ENCODE measurements around the gene SEC14L2. TPM values are rescaled to one million over a fixed set of nuclear protein-coding genes. Genes with fewer than 3 reads are reported as not detected.

The SEC14L2 gene
- polyA plus RNA-seq, 4 donors = 19.7 to 57.0 (median 36.8) TPM

- Histone ChIP-seq H3K9me3 (ENCODE audit: control insufficient read depth in 2 of 2, insufficient read depth in 1 of 2, low read depth in 1 of 2, low read length in 1 of 2) (peaks cover 0 to 3% of the 10 kb centered on the region in 2 donors), H3K36me3 (ENCODE audit: control insufficient read depth in 3 of 3, insufficient read depth in 2 of 3, low read depth in 1 of 3, low read length in 3 of 3) (peaks cover 0 to 22% (median 2%) of the 10 kb centered on the region in 3 donors), H3K27me3 (ENCODE audit: control insufficient read depth in 3 of 3, insufficient read depth in 3 of 3, low read length in 3 of 3) (no peaks in the 10 kb centered on the region), H3K4me1 (ENCODE audit: control insufficient read depth in 3 of 3, insufficient read depth in 2 of 3, low read depth in 1 of 3, low read length in 2 of 3) (peaks cover 0 to 15% (median 0%) of the 10 kb centered on the region in 3 donors), H3K27ac (ENCODE audit: low read depth in 1 of 3, low read length in 2 of 3) (no peak overlapping the region), H3K4me3 (ENCODE audit: low read depth in 1 of 3, low read length in 3 of 3) (no peak overlapping the region)
- DNase-seq (no peak), FAIRE-seq (no peak)
- 86 to 100% (median 94%) methylated on average over 4 of the region's 4 CpGs for WGBS, 3 donors
These were observed 35.3 kb downstream of the SEC14L2 start for GRCh38 chr22:30432096-30432495.

DNA sequence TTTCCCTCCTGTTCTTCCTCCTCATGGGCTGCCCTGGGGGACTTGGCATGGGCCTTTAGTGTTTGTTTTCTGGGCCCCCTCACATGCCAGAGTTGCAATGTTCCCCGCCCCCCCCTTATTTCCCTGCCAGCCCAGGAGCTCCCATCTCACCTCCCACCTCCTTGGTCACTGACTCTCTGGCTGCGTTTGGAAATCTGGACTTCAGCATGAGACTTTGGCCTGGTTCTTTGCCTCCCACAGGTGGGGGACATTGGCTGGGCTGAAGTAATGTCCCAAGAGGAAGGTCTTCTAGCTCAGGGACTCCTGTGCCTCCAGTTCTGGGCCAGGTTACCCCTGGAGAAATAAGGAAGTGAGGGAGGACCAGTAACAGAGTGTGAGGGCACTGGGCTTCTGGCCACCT lies 35.7 kb downstream of the SEC14L2 start:
- WGBS, 3 donors = 25 to 62% (median 40%) methylated on average over 1 to 2 of the region's 2 CpGs
- Histone ChIP-seq H3K4me1 (ENCODE audit: control insufficient read depth in 3 of 3, insufficient read depth in 2 of 3, low read depth in 1 of 3, low read length in 2 of 3) (peaks cover 0 to 15% (median 0%) of the 10 kb centered on the region in 3 donors), H3K36me3 (ENCODE audit: control insufficient read depth in 3 of 3, insufficient read depth in 2 of 3, low read depth in 1 of 3, low read length in 3 of 3) (peaks cover 0 to 20% (median 2%) of the 10 kb centered on the region in 3 donors), H3K27me3 (ENCODE audit: control insufficient read depth in 3 of 3, insufficient read depth in 3 of 3, low read length in 3 of 3) (no peaks in the 10 kb centered on the region), H3K9me3 (ENCODE audit: control insufficient read depth in 2 of 2, insufficient read depth in 1 of 2, low read depth in 1 of 2, low read length in 1 of 2) (peaks cover 0 to 3% of the 10 kb centered on the region in 2 donors), H3K4me3 (ENCODE audit: low read depth in 1 of 3, low read length in 3 of 3) (no peak overlapping the region), H3K27ac (ENCODE audit: low read depth in 1 of 3, low read length in 2 of 3) (no peak overlapping the region)
- FAIRE-seq (no peak), DNase-seq (peak; percentile 45 to 75)

DNA sequence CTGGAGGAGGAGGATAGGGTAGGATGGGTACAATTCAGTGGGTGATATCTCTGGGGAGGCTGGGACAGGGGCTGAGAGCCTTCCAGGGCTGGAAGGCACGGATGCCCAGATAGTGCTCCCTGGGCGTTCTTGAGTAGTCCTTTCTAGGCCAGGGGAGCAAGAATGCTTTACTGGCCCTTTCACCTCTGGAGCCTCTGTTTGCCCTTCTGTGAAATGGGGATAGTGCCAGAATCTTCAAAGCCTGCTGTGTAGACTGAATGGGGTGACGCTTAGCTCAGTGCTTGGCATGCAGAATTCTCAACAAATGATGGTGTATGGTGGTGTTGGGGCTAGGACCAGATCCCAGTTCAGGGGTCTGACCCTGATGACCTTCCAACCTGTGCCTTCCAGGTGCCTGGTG lies 36.4 kb downstream of the SEC14L2 start:
- Histone ChIP-seq H3K9me3 (ENCODE audit: control insufficient read depth in 2 of 2, insufficient read depth in 1 of 2, low read depth in 1 of 2, low read length in 1 of 2) (peaks cover 0 to 3% of the 10 kb centered on the region in 2 donors), H3K36me3 (ENCODE audit: control insufficient read depth in 3 of 3, insufficient read depth in 2 of 3, low read depth in 1 of 3, low read length in 3 of 3) (peaks cover 0 to 13% (median 2%) of the 10 kb centered on the region in 3 donors), H3K4me3 (ENCODE audit: low read depth in 1 of 3, low read length in 3 of 3) (no peak overlapping the region), H3K27me3 (ENCODE audit: control insufficient read depth in 3 of 3, insufficient read depth in 3 of 3, low read length in 3 of 3) (no peaks in the 10 kb centered on the region), H3K27ac (ENCODE audit: low read depth in 1 of 3, low read length in 2 of 3) (no peak overlapping the region), H3K4me1 (ENCODE audit: control insufficient read depth in 3 of 3, insufficient read depth in 2 of 3, low read depth in 1 of 3, low read length in 2 of 3) (peaks cover 0 to 15% (median 0%) of the 10 kb centered on the region in 3 donors)
- 91 to 97% (median 92%) methylated on average over 3 of the region's 3 CpGs for WGBS, 3 donors
- DNase-seq = no peak
- no peak for FAIRE-seq

DNA sequence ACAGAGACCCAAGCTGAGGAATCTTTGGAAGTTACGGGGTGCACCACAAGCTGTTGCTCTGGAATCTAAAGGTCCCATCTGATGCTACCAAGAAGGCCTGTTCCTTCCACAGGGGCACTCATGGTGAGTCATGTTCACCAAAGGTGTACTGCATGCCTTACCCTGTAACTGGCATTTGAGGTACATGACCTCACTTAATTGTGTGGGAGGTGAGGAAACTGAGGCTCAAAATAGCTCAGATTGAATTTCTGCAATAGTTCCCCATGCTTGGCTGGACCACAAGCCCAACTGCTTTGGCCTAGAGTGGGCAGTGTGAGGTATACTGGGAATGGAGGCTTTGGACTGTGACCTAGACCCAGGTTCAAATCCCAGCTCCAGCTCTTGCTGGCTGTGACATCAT lies 37.0 kb downstream of the SEC14L2 start:
- WGBS, 3 donors = 87 to 100% (median 93%) methylated on average over 1 of the region's 1 CpG
- Histone ChIP-seq H3K36me3 (ENCODE audit: control insufficient read depth in 3 of 3, insufficient read depth in 2 of 3, low read depth in 1 of 3, low read length in 3 of 3) (peaks cover 0 to 9% (median 2%) of the 10 kb centered on the region in 3 donors), H3K27ac (ENCODE audit: low read depth in 1 of 3, low read length in 2 of 3) (no peak overlapping the region), H3K27me3 (ENCODE audit: control insufficient read depth in 3 of 3, insufficient read depth in 3 of 3, low read length in 3 of 3) (peaks cover 0 to 2% (median 0%) of the 10 kb centered on the region in 3 donors), H3K4me3 (ENCODE audit: low read depth in 1 of 3, low read length in 3 of 3) (no peak overlapping the region), H3K4me1 (ENCODE audit: control insufficient read depth in 3 of 3, insufficient read depth in 2 of 3, low read depth in 1 of 3, low read length in 2 of 3) (peaks cover 0 to 15% (median 0%) of the 10 kb centered on the region in 3 donors), H3K9me3 (ENCODE audit: control insufficient read depth in 2 of 2, insufficient read depth in 1 of 2, low read depth in 1 of 2, low read length in 1 of 2) (peaks cover 0 to 3% of the 10 kb centered on the region in 2 donors)
- DNase-seq (no peak), FAIRE-seq (no peak)

DNA sequence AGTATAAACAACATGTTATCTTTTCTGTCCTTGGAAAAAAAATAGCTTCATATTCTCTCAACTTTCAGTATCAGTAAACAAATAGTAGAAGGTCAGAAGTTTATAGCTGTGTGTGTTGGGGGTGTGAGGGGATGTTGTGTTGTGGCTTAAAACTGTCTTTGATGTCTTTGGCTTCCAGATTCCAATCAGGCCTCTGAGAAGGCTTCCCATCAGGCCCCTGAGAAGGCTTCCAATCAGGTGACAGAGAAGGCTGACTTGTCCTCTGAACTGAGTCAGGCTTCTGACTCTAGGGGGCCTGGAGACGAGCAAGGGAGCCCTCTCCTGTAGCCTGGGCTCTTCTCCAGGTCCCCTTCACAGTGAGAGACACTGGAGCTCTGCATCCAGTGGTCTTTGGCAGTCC lies 38.0 kb downstream of the SEC14L2 start:
- WGBS, 3 donors = 70 to 92% (median 83%) methylated on average over 1 of the region's 1 CpG
- Histone ChIP-seq H3K9me3 (ENCODE audit: control insufficient read depth in 2 of 2, insufficient read depth in 1 of 2, low read depth in 1 of 2, low read length in 1 of 2) (peaks cover 0 to 3% of the 10 kb centered on the region in 2 donors), H3K36me3 (ENCODE audit: control insufficient read depth in 3 of 3, insufficient read depth in 2 of 3, low read depth in 1 of 3, low read length in 3 of 3) (peaks cover 0 to under 1% (median 0%) of the 10 kb centered on the region in 3 donors), H3K27ac (ENCODE audit: low read depth in 1 of 3, low read length in 2 of 3) (peak overlapping the region in 1 of 3 donors; percentile 81), H3K4me1 (ENCODE audit: control insufficient read depth in 3 of 3, insufficient read depth in 2 of 3, low read depth in 1 of 3, low read length in 2 of 3) (peaks cover 0 to 15% (median 0%) of the 10 kb centered on the region in 3 donors), H3K27me3 (ENCODE audit: control insufficient read depth in 3 of 3, insufficient read depth in 3 of 3, low read length in 3 of 3) (peaks cover 0 to 4% (median 0%) of the 10 kb centered on the region in 3 donors), H3K4me3 (ENCODE audit: low read depth in 1 of 3, low read length in 3 of 3) (no peak overlapping the region)
- DNase-seq (no peak), FAIRE-seq (no peak)

DNA sequence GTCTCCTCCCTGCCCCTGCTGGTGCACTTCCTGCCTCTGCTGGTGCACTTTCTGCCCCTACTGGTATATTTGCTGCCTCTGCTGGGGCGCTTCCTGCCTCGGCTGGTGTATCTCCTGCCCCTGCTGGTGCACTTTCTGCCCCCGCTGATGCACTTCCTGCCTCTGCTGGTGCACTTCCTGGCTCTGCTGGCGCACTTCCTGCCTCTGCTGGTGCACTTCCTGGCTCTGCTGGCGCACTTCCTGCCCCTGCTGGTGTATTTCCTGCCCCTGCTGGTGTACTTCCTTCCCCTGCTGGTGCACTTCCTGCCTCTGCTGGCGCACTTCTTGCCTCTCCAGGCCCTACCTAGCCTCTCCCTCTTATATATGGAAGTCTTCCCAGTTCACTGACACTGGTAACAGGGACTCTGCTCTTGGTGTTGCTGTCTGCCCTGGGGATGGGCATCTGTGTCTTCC lies 38.9 kb downstream of the SEC14L2 start:
- H3K4me1 ChIP-seq (ENCODE audit: control insufficient read depth in 3 of 3, insufficient read depth in 2 of 3, low read depth in 1 of 3, low read length in 2 of 3) = peaks cover 0 to 15% (median 0%) of the 10 kb centered on the region in 3 donors
- no peaks in the 10 kb centered on the region for H3K36me3 ChIP-seq (ENCODE audit: control insufficient read depth in 3 of 3, insufficient read depth in 2 of 3, low read depth in 1 of 3, low read length in 3 of 3)
- peaks cover 0 to 3% of the 10 kb centered on the region in 2 donors for H3K9me3 ChIP-seq (ENCODE audit: control insufficient read depth in 2 of 2, insufficient read depth in 1 of 2, low read depth in 1 of 2, low read length in 1 of 2)
- no peak overlapping the region for H3K4me3 ChIP-seq (ENCODE audit: low read depth in 1 of 3, low read length in 3 of 3)
- peaks cover 0 to 7% (median 0%) of the 10 kb centered on the region in 3 donors for H3K27me3 ChIP-seq (ENCODE audit: control insufficient read depth in 3 of 3, insufficient read depth in 3 of 3, low read length in 3 of 3)
- no peak for FAIRE-seq
- DNase-seq = peak in 1 of 2 donors; percentile 55
- H3K27ac ChIP-seq (ENCODE audit: low read depth in 1 of 3, low read length in 2 of 3) = peak overlapping the region in 2 of 3 donors; percentile 27 to 81
- WGBS, 3 donors = 68 to 87% (median 74%) methylated on average over 6 of the region's 6 CpGs

DNA sequence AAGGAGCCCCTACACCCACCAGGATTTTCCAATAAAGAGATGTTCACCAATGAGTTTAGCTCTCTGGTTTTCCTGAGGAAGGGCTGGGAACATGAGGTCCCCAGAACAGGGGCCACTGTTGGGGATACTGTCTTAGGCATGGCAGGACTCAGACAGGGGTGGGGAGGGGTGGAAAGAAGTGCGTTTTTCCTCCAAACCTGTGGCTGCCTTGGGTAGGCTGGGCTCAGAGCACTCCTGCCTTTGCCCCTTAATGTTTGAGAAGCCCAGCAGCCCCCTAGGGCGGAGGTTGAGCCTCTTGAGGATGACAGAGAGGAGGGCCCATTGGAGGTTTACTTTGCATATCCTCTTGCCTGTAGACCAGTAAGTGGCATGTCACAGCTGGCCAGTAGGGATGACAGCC lies 39.4 kb downstream of the SEC14L2 start:
- H3K27ac ChIP-seq (ENCODE audit: low read depth in 1 of 3, low read length in 2 of 3) = peak overlapping the region in 2 of 3 donors; percentile 27 to 81
- no peaks in the 10 kb centered on the region for H3K36me3 ChIP-seq (ENCODE audit: control insufficient read depth in 3 of 3, insufficient read depth in 2 of 3, low read depth in 1 of 3, low read length in 3 of 3)
- FAIRE-seq (no peak), DNase-seq (no peak)
- H3K4me1 ChIP-seq (ENCODE audit: control insufficient read depth in 3 of 3, insufficient read depth in 2 of 3, low read depth in 1 of 3, low read length in 2 of 3) = peaks cover 0 to 15% (median 0%) of the 10 kb centered on the region in 3 donors
- H3K9me3 ChIP-seq (ENCODE audit: control insufficient read depth in 2 of 2, insufficient read depth in 1 of 2, low read depth in 1 of 2, low read length in 1 of 2) = peaks cover 0 to 3% of the 10 kb centered on the region in 2 donors
- H3K4me3 ChIP-seq (ENCODE audit: low read depth in 1 of 3, low read length in 3 of 3) = no peak overlapping the region
- peaks cover 0 to 7% (median 0%) of the 10 kb centered on the region in 3 donors for H3K27me3 ChIP-seq (ENCODE audit: control insufficient read depth in 3 of 3, insufficient read depth in 3 of 3, low read length in 3 of 3)
- WGBS, 3 donors = 89 to 98% (median 95%) methylated on average over 2 of the region's 2 CpGs

DNA sequence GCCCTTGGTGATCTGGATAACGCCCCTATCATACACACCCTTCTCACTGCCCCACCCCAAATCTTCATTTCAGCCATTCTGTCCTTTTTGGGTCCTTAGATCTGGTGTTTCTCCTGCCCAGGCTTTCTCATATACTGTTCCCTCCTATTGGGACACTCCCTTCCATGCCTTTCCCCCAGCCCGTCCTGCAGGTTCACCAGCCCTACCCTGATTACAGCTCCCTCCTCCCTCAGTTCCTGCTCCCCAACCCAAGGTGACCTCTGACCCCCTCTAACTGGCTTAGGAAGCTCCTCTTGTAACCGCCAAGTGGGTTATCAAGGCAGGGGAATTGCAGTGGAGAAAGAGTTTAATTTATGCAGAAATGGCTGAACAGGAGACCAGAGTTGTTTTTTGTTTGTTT lies 41.7 kb downstream of the SEC14L2 start:
- peak in 1 of 2 donors; percentile 70 for DNase-seq
- WGBS, 3 donors = 27 to 54% (median 34%) methylated on average over 3 of the region's 3 CpGs

More for the DNA sequence above, 41.7 kb downstream of the SEC14L2 start:
- H3K27me3 ChIP-seq (ENCODE audit: control insufficient read depth in 3 of 3, insufficient read depth in 3 of 3, low read length in 3 of 3) = peaks cover 0 to 7% (median 0%) of the 10 kb centered on the region in 3 donors
- no peak overlapping the region for H3K27ac ChIP-seq (ENCODE audit: low read depth in 1 of 3, low read length in 2 of 3)
- peaks cover 0 to 5% (median 0%) of the 10 kb centered on the region in 3 donors for H3K4me1 ChIP-seq (ENCODE audit: control insufficient read depth in 3 of 3, insufficient read depth in 2 of 3, low read depth in 1 of 3, low read length in 2 of 3)
- no peak overlapping the region for H3K4me3 ChIP-seq (ENCODE audit: low read depth in 1 of 3, low read length in 3 of 3)
- peaks cover 0 to 3% of the 10 kb centered on the region in 2 donors for H3K9me3 ChIP-seq (ENCODE audit: control insufficient read depth in 2 of 2, insufficient read depth in 1 of 2, low read depth in 1 of 2, low read length in 1 of 2)
- no peak for FAIRE-seq
- no peaks in the 10 kb centered on the region for H3K36me3 ChIP-seq (ENCODE audit: control insufficient read depth in 3 of 3, insufficient read depth in 2 of 3, low read depth in 1 of 3, low read length in 3 of 3)
